Activated CD4-positive, alpha-beta T cell treated with anti-CD3 and anti-CD28 coated beads, Interleukin-2, amount 10 ng/mL, durations not matched to agents 7 days and 5 days (primary cell): Measurements from ENCODE around the gene CD2BP2. TPM values are rescaled to one million over a fixed set of nuclear protein-coding genes. Genes with fewer than 3 reads are reported as not detected.

Source experiments
- CTCF ChIA-PET: fragments of 350-600 bp; sonication (Branson Sonifier 250); formaldehyde crosslinking; loops from one replicate; lab custom pipeline; 2021; ENCODE audit warnings: antibody characterized with exemption; lab: Charles Lee
- POLR2A ChIA-PET: fragments of 350-600 bp; sonication (Branson Sonifier 250); formaldehyde crosslinking; loops from one replicate; lab custom pipeline; 2021; ENCODE audit warnings: antibody characterized with exemption; lab: Charles Lee
- DNase-seq: peaks from one replicate; pipeline ENCODE4 v3.0.0-alpha.2; 2020
- H3K27ac Mint-ChIP-seq: one replicate; pipeline ENCODE4 v1.8.0; 2021; ENCODE audit warnings: mild to moderate bottlenecking, moderate library complexity, mixed read lengths
- H3K27me3 Mint-ChIP-seq: one replicate; pipeline ENCODE4 v1.8.0; 2021; ENCODE audit warnings: mixed read lengths
- H3K36me3 Mint-ChIP-seq: one replicate; pipeline ENCODE4 v1.8.0; 2021; ENCODE audit warnings: low read depth, mixed read lengths
- H3K4me1 Mint-ChIP-seq: one replicate; pipeline ENCODE4 v1.8.0; 2021; ENCODE audit warnings: mixed read lengths
- H3K4me3 Mint-ChIP-seq: one replicate; pipeline ENCODE4 v1.8.0; 2021; ENCODE audit warnings: mild to moderate bottlenecking, moderate library complexity, mixed read lengths
- H3K9me3 Mint-ChIP-seq: one replicate; pipeline ENCODE4 v1.8.0; 2021; ENCODE audit warnings: mixed read lengths
- total RNA-seq, 2 experiments: library from RNA; stranded (reverse); gene quantifications; one replicate each; pipeline ENCODE4 v1.2.3, GENCODE V29; 2021

CD2BP2 gene
- total RNA-seq, 2 experiments from 2014 or later = 51.8 to 65.0 TPM

- no peaks in the 10 kb centered on the region for H3K9me3 Mint-ChIP-seq
- CTCF ChIA-PET = interaction anchor here (0.8 to 2.0 kb wide), 6 partner anchors 10 to 41 kb away, joined by 3 to 7 read pairs (median 4); partner anchors contain the start of gene CD2BP2
- H3K27ac Mint-ChIP-seq = peak overlapping the region; percentile 77
- peaks cover 49% of the 10 kb centered on the region for H3K36me3 Mint-ChIP-seq
- peaks cover 58% of the 10 kb centered on the region for H3K4me1 Mint-ChIP-seq
- no peaks in the 10 kb centered on the region for H3K27me3 Mint-ChIP-seq
- POLR2A ChIA-PET = no interaction called here
- no peak for DNase-seq
- H3K4me3 Mint-ChIP-seq = peak overlapping the region; percentile 87
These were observed 13.1 kb upstream of the CD2BP2 start for GRCh38 chr16:30368122-30368791.

GRCh38 chr16:30367349-30368009 lies 12.4 kb upstream of the CD2BP2 start:
- ChIA-PET CTCF (interaction anchor here (1.1 to 1.3 kb wide), 3 partner anchors 10 to 27 kb away, joined by 3 to 4 read pairs (median 3); partner anchors contain the start of genes CD2BP2 and ZNF48), POLR2A (no interaction called here)
- no peaks in the 10 kb centered on the region for H3K27me3 Mint-ChIP-seq
- H3K36me3 Mint-ChIP-seq = peaks cover 55% of the 10 kb centered on the region
- peaks cover 58% of the 10 kb centered on the region for H3K4me1 Mint-ChIP-seq
- H3K9me3 Mint-ChIP-seq = no peaks in the 10 kb centered on the region
- DNase-seq = no peak
- peak overlapping the region; percentile 71 for H3K27ac Mint-ChIP-seq
- peak overlapping the region; percentile 87 for H3K4me3 Mint-ChIP-seq

- CTCF ChIA-PET = interaction anchor here (1.3 kb wide), 1 partner anchor 28 kb away, joined by 3 read pairs; the partner anchor contains the start of gene ZNF48
These were observed 11.4 kb upstream of the CD2BP2 start for GRCh38 chr16:30366511-30366910.

GRCh38 chr16:30365200-30365599 lies 10.1 kb upstream of the CD2BP2 start:
- H3K27ac Mint-ChIP-seq = no peak overlapping the region
- CTCF ChIA-PET = interaction anchor here (0.9 to 1.8 kb wide), 5 partner anchors 11 to 285 kb away, joined by 3 to 6 read pairs (median 3); partner anchors contain the start of genes PRR14, SEPTIN1 and TBX6
- DNase-seq = no peak
- POLR2A ChIA-PET = no interaction called here
- H3K9me3 Mint-ChIP-seq = no peaks in the 10 kb centered on the region
- H3K27me3 Mint-ChIP-seq = no peaks in the 10 kb centered on the region
- H3K4me3 Mint-ChIP-seq = no peak overlapping the region
- H3K36me3 Mint-ChIP-seq = peaks cover 70% of the 10 kb centered on the region
- peaks cover 54% of the 10 kb centered on the region for H3K4me1 Mint-ChIP-seq

More at GRCh38 chr16:30366511-30366910, 11.4 kb upstream of the CD2BP2 start:
- Mint-ChIP-seq H3K27me3 (no peaks in the 10 kb centered on the region), H3K4me1 (peaks cover 56% of the 10 kb centered on the region), H3K27ac (no peak overlapping the region), H3K36me3 (peaks cover 59% of the 10 kb centered on the region), H3K9me3 (no peaks in the 10 kb centered on the region), H3K4me3 (peak overlapping the region; percentile 87)
- DNase-seq = no peak
- POLR2A ChIA-PET = no interaction called here

GRCh38 chr16:30361180-30361579 lies 6.1 kb upstream of the CD2BP2 start:
- Mint-ChIP-seq H3K4me1 (peaks cover 40% of the 10 kb centered on the region), H3K9me3 (no peaks in the 10 kb centered on the region), H3K27ac (peak overlapping the region; percentile 78), H3K4me3 (no peak overlapping the region), H3K36me3 (peaks cover 55% of the 10 kb centered on the region), H3K27me3 (no peaks in the 10 kb centered on the region)
- no peak for DNase-seq
- ChIA-PET CTCF (interaction anchor here (1.7 kb wide), 1 partner anchor 8 kb away, joined by 6 read pairs; the partner anchor contains the start of gene TBC1D10B), POLR2A (no interaction called here)

- no peak overlapping the region for H3K4me3 Mint-ChIP-seq
- no peak overlapping the region for H3K27ac Mint-ChIP-seq
- DNase-seq = no peak
- H3K36me3 Mint-ChIP-seq = peaks cover 44% of the 10 kb centered on the region
- H3K9me3 Mint-ChIP-seq = no peaks in the 10 kb centered on the region
- peaks cover 42% of the 10 kb centered on the region for H3K4me1 Mint-ChIP-seq
- POLR2A ChIA-PET = no interaction called here
- no peaks in the 10 kb centered on the region for H3K27me3 Mint-ChIP-seq
- CTCF ChIA-PET = interaction anchor here (0.6 to 1.7 kb wide), 5 partner anchors 10 to 130 kb away, joined by 3 to 6 read pairs (median 3); partner anchors contain the start of genes SEPTIN1 and TBC1D10B
These were observed 4.7 kb upstream of the CD2BP2 start for GRCh38 chr16:30359871-30360170.

GRCh38 chr16:30358990-30359870 lies 4.1 kb upstream of the CD2BP2 start:
- Mint-ChIP-seq H3K27ac (peak overlapping the region; percentile 36), H3K36me3 (peaks cover 42% of the 10 kb centered on the region), H3K4me3 (no peak overlapping the region), H3K4me1 (peaks cover 41% of the 10 kb centered on the region), H3K9me3 (no peaks in the 10 kb centered on the region), H3K27me3 (no peaks in the 10 kb centered on the region)
- ChIA-PET POLR2A (interaction anchor here (0.6 kb wide), 1 partner anchor 255 kb away, joined by 3 read pairs; no protein-coding TSS in a partner anchor), CTCF (interaction anchor here (0.9 to 1.4 kb wide), 4 partner anchors 12 to 39 kb away, joined by 3 to 4 read pairs (median 3); partner anchors contain the start of gene SEPTIN1)
- DNase-seq = no peak

- H3K27ac Mint-ChIP-seq = peak overlapping the region; percentile 36
- no peaks in the 10 kb centered on the region for H3K27me3 Mint-ChIP-seq
- peaks cover 48% of the 10 kb centered on the region for H3K4me1 Mint-ChIP-seq
- no peaks in the 10 kb centered on the region for H3K9me3 Mint-ChIP-seq
- POLR2A ChIA-PET = interaction anchor here (0.6 kb wide), 1 partner anchor 256 kb away, joined by 3 read pairs; no protein-coding TSS in a partner anchor
- CTCF ChIA-PET = interaction anchor here (1.0 to 1.4 kb wide), 2 partner anchors 13 to 22 kb away, joined by 3 read pairs; no protein-coding TSS in a partner anchor
- peaks cover 42% of the 10 kb centered on the region for H3K36me3 Mint-ChIP-seq
- H3K4me3 Mint-ChIP-seq = no peak overlapping the region
- no peak for DNase-seq
These were observed 3.4 kb upstream of the CD2BP2 start for GRCh38 chr16:30358577-30358936.

- DNase-seq = no peak
- peaks cover 47% of the 10 kb centered on the region for H3K4me1 Mint-ChIP-seq
- ChIA-PET POLR2A (interaction anchor here (0.6 kb wide), 1 partner anchor 257 kb away, joined by 3 read pairs; no protein-coding TSS in a partner anchor), CTCF (interaction anchor here (0.8 to 1.4 kb wide), 4 partner anchors 10 to 51 kb away, joined by 3 to 4 read pairs (median 3); no protein-coding TSS in a partner anchor)
- no peaks in the 10 kb centered on the region for H3K27me3 Mint-ChIP-seq
- H3K36me3 Mint-ChIP-seq = peaks cover 41% of the 10 kb centered on the region
- no peak overlapping the region for H3K4me3 Mint-ChIP-seq
- no peak overlapping the region for H3K27ac Mint-ChIP-seq
- H3K9me3 Mint-ChIP-seq = no peaks in the 10 kb centered on the region
These were observed 2.8 kb upstream of the CD2BP2 start for GRCh38 chr16:30357715-30358576.

- CTCF ChIA-PET = interaction anchor here (0.7 to 1.6 kb wide), 4 partner anchors 11 to 52 kb away, joined by 3 to 6 read pairs (median 4); no protein-coding TSS in a partner anchor
- H3K9me3 Mint-ChIP-seq = no peaks in the 10 kb centered on the region
These were observed 2.1 kb upstream of the CD2BP2 start for GRCh38 chr16:30357085-30357714.

More at GRCh38 chr16:30357085-30357714, 2.1 kb upstream of the CD2BP2 start:
- Mint-ChIP-seq H3K36me3 (peaks cover 42% of the 10 kb centered on the region), H3K4me1 (peaks cover 44% of the 10 kb centered on the region), H3K27me3 (no peaks in the 10 kb centered on the region), H3K4me3 (no peak overlapping the region), H3K27ac (no peak overlapping the region)
- DNase-seq = no peak
- POLR2A ChIA-PET = no interaction called here
